ENCODE data around the gene PHACTR1. TPM values are rescaled to one million over a fixed set of nuclear protein-coding genes. Genes with fewer than 3 reads are reported as not detected.

Gene PHACTR1
- total RNA-seq, 1 experiment from 2014 or later: 15.5 TPM

DNA sequence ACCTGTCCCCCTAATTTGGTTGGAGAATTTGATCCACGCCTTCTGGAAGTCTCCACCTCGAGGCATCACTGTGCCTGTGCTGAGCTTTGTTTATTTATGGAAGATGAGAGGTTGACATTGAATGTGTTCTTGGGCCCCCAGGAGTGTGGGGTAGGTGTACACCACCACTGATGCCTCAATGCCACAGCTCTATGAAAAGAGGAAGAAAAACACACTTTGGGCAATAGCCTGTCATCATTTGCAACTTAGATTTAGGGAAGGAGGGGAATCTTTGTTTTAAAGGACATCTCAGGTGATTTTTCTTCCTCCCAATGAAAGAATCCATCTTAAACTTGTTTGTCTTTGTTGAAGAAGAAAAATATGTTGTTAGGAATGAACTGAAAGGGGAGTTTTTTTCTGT is 569.1 kb downstream of the PHACTR1 start:
- TF ChIP-seq MXD4 (CRISPR knock-in tag; IDR thresholded peaks at IDR 0.05; ENCODE audit: borderline replicate concordance): no peak
- TF ChIP-seq MYBL2 (CRISPR knock-in tag; IDR thresholded peaks at IDR 0.05): no peak
- no peak for TF ChIP-seq STAT6 (CRISPR knock-in tag; conservative IDR thresholded peaks at IDR 0.05; ENCODE audit: low read depth)
- TF ChIP-seq FOXK1 (CRISPR knock-in tag; IDR thresholded peaks at IDR 0.05): no peak
- TF ChIP-seq SP1 (CRISPR knock-in tag; conservative IDR thresholded peaks at IDR 0.05): no peak
- TF ChIP-seq, protein P1, sequence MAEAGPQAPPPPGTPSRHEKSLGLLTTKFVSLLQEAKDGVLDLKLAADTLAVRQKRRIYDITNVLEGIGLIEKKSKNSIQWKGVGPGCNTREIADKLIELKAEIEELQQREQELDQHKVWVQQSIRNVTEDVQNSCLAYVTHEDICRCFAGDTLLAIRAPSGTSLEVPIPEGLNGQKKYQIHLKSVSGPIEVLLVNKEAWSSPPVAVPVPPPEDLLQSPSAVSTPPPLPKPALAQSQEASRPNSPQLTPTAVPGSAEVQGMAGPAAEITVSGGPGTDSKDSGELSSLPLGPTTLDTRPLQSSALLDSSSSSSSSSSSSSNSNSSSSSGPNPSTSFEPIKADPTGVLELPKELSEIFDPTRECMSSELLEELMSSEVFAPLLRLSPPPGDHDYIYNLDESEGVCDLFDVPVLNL (CRISPR knock-in tag; IDR thresholded peaks at IDR 0.05; ENCODE audit: borderline replicate concordance, low read depth): no peak
- no peak for TF ChIP-seq ZNF671 (CRISPR knock-in tag; IDR thresholded peaks at IDR 0.05)
- TF ChIP-seq, protein P2, sequence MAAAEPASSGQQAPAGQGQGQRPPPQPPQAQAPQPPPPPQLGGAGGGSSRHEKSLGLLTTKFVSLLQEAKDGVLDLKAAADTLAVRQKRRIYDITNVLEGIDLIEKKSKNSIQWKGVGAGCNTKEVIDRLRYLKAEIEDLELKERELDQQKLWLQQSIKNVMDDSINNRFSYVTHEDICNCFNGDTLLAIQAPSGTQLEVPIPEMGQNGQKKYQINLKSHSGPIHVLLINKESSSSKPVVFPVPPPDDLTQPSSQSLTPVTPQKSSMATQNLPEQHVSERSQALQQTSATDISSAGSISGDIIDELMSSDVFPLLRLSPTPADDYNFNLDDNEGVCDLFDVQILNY (CRISPR knock-in tag; IDR thresholded peaks at IDR 0.05): no peak
- TF ChIP-seq ZNF317 (CRISPR knock-in tag; IDR thresholded peaks at IDR 0.05; ENCODE audit: borderline replicate concordance, low read depth): no peak
- TF ChIP-seq ATF1 (CRISPR knock-in tag; IDR thresholded peaks at IDR 0.05): no peak
- no peak for TF ChIP-seq ETV6 (CRISPR knock-in tag; IDR thresholded peaks at IDR 0.05)
- TF ChIP-seq, protein P3, sequence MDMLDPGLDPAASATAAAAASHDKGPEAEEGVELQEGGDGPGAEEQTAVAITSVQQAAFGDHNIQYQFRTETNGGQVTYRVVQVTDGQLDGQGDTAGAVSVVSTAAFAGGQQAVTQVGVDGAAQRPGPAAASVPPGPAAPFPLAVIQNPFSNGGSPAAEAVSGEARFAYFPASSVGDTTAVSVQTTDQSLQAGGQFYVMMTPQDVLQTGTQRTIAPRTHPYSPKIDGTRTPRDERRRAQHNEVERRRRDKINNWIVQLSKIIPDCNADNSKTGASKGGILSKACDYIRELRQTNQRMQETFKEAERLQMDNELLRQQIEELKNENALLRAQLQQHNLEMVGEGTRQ (CRISPR knock-in tag; IDR thresholded peaks at IDR 0.05): no peak
- no peak for TF ChIP-seq TEAD4 (CRISPR knock-in tag; IDR thresholded peaks at IDR 0.05)
- TF ChIP-seq AFF4 (CRISPR knock-in tag; IDR thresholded peaks at IDR 0.05; ENCODE audit: borderline replicate concordance): no peak
- TF ChIP-seq, protein P4, sequence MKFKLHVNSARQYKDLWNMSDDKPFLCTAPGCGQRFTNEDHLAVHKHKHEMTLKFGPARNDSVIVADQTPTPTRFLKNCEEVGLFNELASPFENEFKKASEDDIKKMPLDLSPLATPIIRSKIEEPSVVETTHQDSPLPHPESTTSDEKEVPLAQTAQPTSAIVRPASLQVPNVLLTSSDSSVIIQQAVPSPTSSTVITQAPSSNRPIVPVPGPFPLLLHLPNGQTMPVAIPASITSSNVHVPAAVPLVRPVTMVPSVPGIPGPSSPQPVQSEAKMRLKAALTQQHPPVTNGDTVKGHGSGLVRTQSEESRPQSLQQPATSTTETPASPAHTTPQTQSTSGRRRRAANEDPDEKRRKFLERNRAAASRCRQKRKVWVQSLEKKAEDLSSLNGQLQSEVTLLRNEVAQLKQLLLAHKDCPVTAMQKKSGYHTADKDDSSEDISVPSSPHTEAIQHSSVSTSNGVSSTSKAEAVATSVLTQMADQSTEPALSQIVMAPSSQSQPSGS (CRISPR knock-in tag; IDR thresholded peaks at IDR 0.05; ENCODE audit: borderline replicate concordance, low read depth): no peak
- TF ChIP-seq ZNF263 (CRISPR knock-in tag; IDR thresholded peaks at IDR 0.05; ENCODE audit: low read depth): no peak
- no peak for TF ChIP-seq FOXP1 (CRISPR knock-in tag; IDR thresholded peaks at IDR 0.05; ENCODE audit: borderline replicate concordance)
- H3K9me3 Mint-ChIP-seq: peaks cover 19% of the 10 kb centered on the region
- CTCF ChIA-PET: no interaction called here
- no peak for DNase-seq (ENCODE audit: low spot score)
- no peak for ATAC-seq
- H3K4me1 Mint-ChIP-seq: peaks cover 10% of the 10 kb centered on the region
- no peaks in the 10 kb centered on the region for H3K27me3 Mint-ChIP-seq (ENCODE audit: low read depth)
- H3K36me3 Mint-ChIP-seq: peaks cover 43% of the 10 kb centered on the region
- H3K27ac Mint-ChIP-seq: no peak overlapping the region
- POLR2A ChIA-PET: interaction anchor here (0.7 kb wide), 1 partner anchor 27 kb away, joined by 3 read pairs; no protein-coding TSS in a partner anchor
- no peak overlapping the region for H3K4me3 Mint-ChIP-seq

Measured in WTC11 (cell line).